ENCODE data around the gene RCBTB1.

GRCh38 chr13:49580980-49581680 is 4.2 kb downstream of the RCBTB1 start:
- no peak for TF ChIP-seq CTCF (IDR thresholded peaks at IDR 0.05)
- no peak for TF ChIP-seq POLR2AphosphoS5 (IDR thresholded peaks at IDR 0.05; ENCODE audit: insufficient read depth in 1 of 2, low read depth in 1 of 2)
